ENCODE results near the gene DAPK2.

GRCh38 chr15:64023220-64023619, 23.1 kb downstream of the DAPK2 start:
- TF ChIP-seq CTCF (IDR thresholded peaks at IDR 0.05) (no peak), POLR2A (IDR thresholded peaks at IDR 0.05) (no peak)
